ENCODE data around the gene GPD2. TPM values are rescaled to one million over a fixed set of nuclear protein-coding genes. Genes with fewer than 3 reads are reported as not detected.

The GPD2 gene
- total and polyA plus RNA-seq, 7 donors = 6.3 to 86.6 (median 24.0) TPM

- Histone ChIP-seq H3K27me3 (ENCODE audit: insufficient read depth in 3 of 3, low read length in 2 of 3) (no peaks in the 10 kb centered on the region), H3K9me3 (no peaks in the 10 kb centered on the region), H3K4me1 (peaks cover 16% of the 10 kb centered on the region), H3K4me3 (no peak overlapping the region), H3K27ac (no peak overlapping the region), H3K36me3 (ENCODE audit: insufficient read depth in 1 of 2, low read depth in 1 of 2) (no peaks in the 10 kb centered on the region)
- ATAC-seq (no peak), DNase-seq (no peak)
- intact Hi-C loops (cut with DNase I) = no loop called here
- WGBS, 3 donors = 75 to 85% (median 79%) methylated on average over 5 of the region's 5 CpGs
- TF ChIP-seq CTCF (IDR thresholded peaks at IDR 0.05) = no peak
These were observed 38.0 kb upstream of the GPD2 start for GRCh38 chr2:156398176-156398575.

GRCh38 chr2:156399224-156399949, 36.8 kb upstream of the GPD2 start:
- no peaks in the 10 kb centered on the region for H3K27me3 ChIP-seq (ENCODE audit: insufficient read depth in 3 of 3, low read length in 2 of 3)
- no peaks in the 10 kb centered on the region for H3K36me3 ChIP-seq (ENCODE audit: insufficient read depth in 1 of 2, low read depth in 1 of 2)
- no peak for DNase-seq
- H3K4me3 ChIP-seq = peak overlapping the region; percentile 85
- TF ChIP-seq CTCF (IDR thresholded peaks at IDR 0.05) = no peak
- H3K9me3 ChIP-seq = no peaks in the 10 kb centered on the region
- intact Hi-C loops (cut with DNase I) = no loop called here
- ATAC-seq = no peak
- WGBS, 3 donors = 59 to 68% (median 66%) methylated on average over 10 of the region's 10 CpGs
- peak overlapping the region; percentile 95 for H3K27ac ChIP-seq
- peaks cover 16% of the 10 kb centered on the region for H3K4me1 ChIP-seq

GRCh38 chr2:156399950-156400705, 36.1 kb upstream of the GPD2 start:
- DNase-seq (peak; percentile 90 to 94), ATAC-seq (peak; percentile 93 to 95 (median 94))
- intact Hi-C loops (cut with DNase I) = loop anchor here (1.0 to 5.0 kb wide), 3 partner anchors 36 to 65 kb away; partner anchors contain the start of gene GPD2 (in 2 of the 2)
- 0% methylated on average over 36 of the region's 36 CpGs for WGBS, 3 donors
- no peak for TF ChIP-seq CTCF (IDR thresholded peaks at IDR 0.05)
- peaks cover 18% of the 10 kb centered on the region for H3K4me1 ChIP-seq
- H3K27me3 ChIP-seq (ENCODE audit: insufficient read depth in 3 of 3, low read length in 2 of 3) = no peaks in the 10 kb centered on the region
- H3K9me3 ChIP-seq = no peaks in the 10 kb centered on the region
- H3K27ac ChIP-seq = peak overlapping the region; percentile 95
- H3K4me3 ChIP-seq = peak overlapping the region; percentile 85
- H3K36me3 ChIP-seq (ENCODE audit: insufficient read depth in 1 of 2, low read depth in 1 of 2) = no peaks in the 10 kb centered on the region

GRCh38 chr2:156400706-156401678, 35.2 kb upstream of the GPD2 start:
- peak overlapping the region; percentile 95 for H3K27ac ChIP-seq
- WGBS, 3 donors = 1 to 2% (median 1%) methylated on average over 19 of the region's 19 CpGs
- DNase-seq (peak; percentile 63 to 78), ATAC-seq (peak; percentile 84 to 91 (median 87))
- no peaks in the 10 kb centered on the region for H3K27me3 ChIP-seq (ENCODE audit: insufficient read depth in 3 of 3, low read length in 2 of 3)
- H3K4me3 ChIP-seq = peak overlapping the region; percentile 85
- no peaks in the 10 kb centered on the region for H3K36me3 ChIP-seq (ENCODE audit: insufficient read depth in 1 of 2, low read depth in 1 of 2)
- H3K4me1 ChIP-seq = peaks cover 26% of the 10 kb centered on the region
- no peaks in the 10 kb centered on the region for H3K9me3 ChIP-seq
- intact Hi-C loops (cut with DNase I) = loop anchor here (1.0 to 5.0 kb wide), 3 partner anchors 35 to 66 kb away; partner anchors contain the start of gene GPD2 (in 2 of the 2)
- TF ChIP-seq CTCF (IDR thresholded peaks at IDR 0.05) = no peak
